HL-60 (cell line): ENCODE data around the gene PLA2G4E.

ENCODE experiments used
- CTCF ChIP-seq: IDR thresholded peaks from one replicate; pipeline ENCODE4 v1.5.1; 2011; ENCODE audit warnings: low read length, control low read depth, inconsistent platforms; ENCODE audit not compliant: insufficient read depth
- GABPA ChIP-seq: IDR thresholded peaks from 2 replicates; pipeline ENCODE4 v1.6.1; 2012; ENCODE audit warnings: low read depth
- POLR2AphosphoS5 ChIP-seq: IDR thresholded peaks from 2 replicates; pipeline ENCODE4 v1.6.1; 2012; ENCODE audit warnings: low read depth
- REST ChIP-seq: IDR thresholded peaks from 2 replicates; pipeline ENCODE4 v1.6.1; 2012; ENCODE audit warnings: low read depth; ENCODE audit not compliant: insufficient replicate concordance

GRCh38 chr15:41966414-41966812 is 54.4 kb downstream of the PLA2G4E start:
- no peak for TF ChIP-seq CTCF
- TF ChIP-seq GABPA, result no peak
- TF ChIP-seq REST, result no peak
- TF ChIP-seq POLR2AphosphoS5, result no peak
